ENCODE data around the gene CD8B2.
"Not testable (repeated sequence)": the region's sequence is repeated elsewhere in the genome, so short reads cannot be mapped to it uniquely, and the experiment has no call there.

The CD8B2 gene

GRCh38 chr2:106513391-106513790, 26.2 kb downstream of the CD8B2 start:
- not testable (repeated sequence) for DNase-seq

- DNase-seq = not testable (repeated sequence)
Measured at GRCh38 chr2:106514827-106515226, 27.7 kb downstream of the CD8B2 start.

- DNase-seq = no peak
Measured at GRCh38 chr2:106516436-106516835, 29.3 kb downstream of the CD8B2 start.

GRCh38 chr2:106516864-106517263, 29.7 kb downstream of the CD8B2 start:
- DNase-seq = no peak

GRCh38 chr2:106517329-106517728, 30.2 kb downstream of the CD8B2 start:
- DNase-seq = no peak

GRCh38 chr2:106519767-106520166, 32.6 kb downstream of the CD8B2 start:
- DNase-seq = no peak

- DNase-seq = no peak
Measured at GRCh38 chr2:106521016-106521415, 33.9 kb downstream of the CD8B2 start.

- peak in 2 of 4 experiments; percentile 25 to 37 for DNase-seq
Measured at GRCh38 chr2:106523976-106524665, 37.0 kb downstream of the CD8B2 start.

- DNase-seq = peak in 3 of 4 experiments; percentile 29 to 46 (median 36)
Measured at GRCh38 chr2:106530866-106531265, 43.7 kb downstream of the CD8B2 start.

- no peak for DNase-seq
Measured at GRCh38 chr2:106531676-106532214, 44.6 kb downstream of the CD8B2 start.

- no peak for DNase-seq
Measured at GRCh38 chr2:106532236-106532635, 45.1 kb downstream of the CD8B2 start.

GRCh38 chr2:106534471-106534870, 47.3 kb downstream of the CD8B2 start:
- DNase-seq = no peak

GRCh38 chr2:106536490-106536889, 49.3 kb downstream of the CD8B2 start:
- no peak for DNase-seq

GRCh38 chr2:106537047-106537446, 49.9 kb downstream of the CD8B2 start:
- peak; percentile 86 to 98 (median 92) for DNase-seq

GRCh38 chr2:106537791-106538191, 50.6 kb downstream of the CD8B2 start:
- peak; percentile 59 to 80 (median 72) for DNase-seq

GRCh38 chr2:106540886-106541285, 53.7 kb downstream of the CD8B2 start:
- no peak for DNase-seq

GRCh38 chr2:106541333-106541732, 54.2 kb downstream of the CD8B2 start:
- no peak for DNase-seq

GRCh38 chr2:106542746-106543359, 55.7 kb downstream of the CD8B2 start:
- peak; percentile 75 to 88 (median 82) for DNase-seq

GRCh38 chr2:106545007-106545406, 57.8 kb downstream of the CD8B2 start:
- no peak for DNase-seq

- DNase-seq = peak in 3 of 4 experiments; percentile 31 to 48 (median 42)
Measured at GRCh38 chr2:106546391-106546990, 59.3 kb downstream of the CD8B2 start.

GRCh38 chr2:106547164-106547903, 60.2 kb downstream of the CD8B2 start:
- DNase-seq = no peak

GRCh38 chr2:106551417-106552130, 64.4 kb downstream of the CD8B2 start:
- no peak for DNase-seq

All from suppressor macrophage (primary cell).